HG03378 (cell line): ENCODE data around the gene CDKAL1.
"Not testable (repeated sequence)": the region's sequence is repeated elsewhere in the genome, so short reads cannot be mapped to it uniquely, and the experiment has no call there.

Experiments
- ATAC-seq: cut with Tn5 transposase; IDR thresholded peaks from one replicate; pipeline ENCODE4 v1.9.1; 2021; ENCODE audit warnings: mild to moderate bottlenecking, moderate library complexity; ENCODE audit not compliant: unreplicated experiment

Gene CDKAL1

GRCh38 chr6:20706238-20706938 lies 172.1 kb downstream of the CDKAL1 start:
- ATAC-seq = no peak

DNA sequence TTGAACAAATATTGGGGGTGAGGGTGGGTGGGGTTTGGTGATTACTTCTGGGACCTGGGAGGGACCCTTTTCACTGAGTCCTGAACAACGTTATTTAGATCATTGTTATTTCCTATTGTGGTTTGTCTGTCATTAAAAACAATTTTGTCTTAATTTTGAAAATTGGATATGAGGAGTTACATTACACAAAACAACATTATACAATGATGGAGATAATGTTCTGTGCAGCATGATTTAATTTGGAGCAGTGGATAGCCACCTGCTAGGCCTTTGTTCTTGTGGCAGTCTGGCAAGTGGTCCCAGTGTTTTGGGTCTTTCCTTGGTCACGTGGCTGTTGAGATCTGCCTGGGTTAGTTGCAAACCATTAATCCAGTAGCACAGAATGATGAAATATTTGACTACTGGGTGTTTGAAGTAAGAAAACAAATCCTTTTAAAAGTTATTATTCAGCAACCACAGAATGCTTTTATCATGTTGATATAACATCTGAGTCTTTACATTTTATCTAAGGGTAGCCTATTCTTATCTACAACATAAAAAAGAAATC lies 172.8 kb downstream of the CDKAL1 start:
- no peak for ATAC-seq

DNA sequence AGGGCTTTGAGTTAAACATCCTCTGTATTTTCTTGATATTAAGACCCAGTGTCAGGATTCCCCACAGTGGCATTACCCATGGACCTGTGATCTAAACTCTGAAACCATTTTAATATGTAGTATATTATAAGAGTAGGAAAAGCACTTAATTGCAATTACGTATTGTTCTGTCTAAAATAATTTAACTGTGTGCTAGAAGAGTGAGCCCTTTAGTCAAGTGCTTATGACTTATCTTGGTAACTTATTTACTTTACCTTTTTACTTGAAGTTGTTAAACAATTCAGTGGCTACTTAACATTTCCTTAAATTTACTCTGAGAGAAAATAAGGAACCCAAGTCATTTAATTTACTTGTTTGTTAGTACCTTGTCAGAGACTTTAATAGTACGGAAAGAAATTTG lies 173.6 kb downstream of the CDKAL1 start:
- ATAC-seq = no peak

- peak; percentile 77 for ATAC-seq
Measured at GRCh38 chr6:20708367-20709124, 174.3 kb downstream of the CDKAL1 start.

- ATAC-seq = no peak
Measured at GRCh38 chr6:20709451-20709850, 175.2 kb downstream of the CDKAL1 start.

GRCh38 chr6:20710341-20710740 lies 176.1 kb downstream of the CDKAL1 start:
- no peak for ATAC-seq

- ATAC-seq = no peak
Measured at GRCh38 chr6:20711518-20711917, 177.3 kb downstream of the CDKAL1 start.

GRCh38 chr6:20712011-20712410 lies 177.8 kb downstream of the CDKAL1 start:
- no peak for ATAC-seq

GRCh38 chr6:20715135-20715806 lies 181.0 kb downstream of the CDKAL1 start:
- ATAC-seq = no peak

DNA sequence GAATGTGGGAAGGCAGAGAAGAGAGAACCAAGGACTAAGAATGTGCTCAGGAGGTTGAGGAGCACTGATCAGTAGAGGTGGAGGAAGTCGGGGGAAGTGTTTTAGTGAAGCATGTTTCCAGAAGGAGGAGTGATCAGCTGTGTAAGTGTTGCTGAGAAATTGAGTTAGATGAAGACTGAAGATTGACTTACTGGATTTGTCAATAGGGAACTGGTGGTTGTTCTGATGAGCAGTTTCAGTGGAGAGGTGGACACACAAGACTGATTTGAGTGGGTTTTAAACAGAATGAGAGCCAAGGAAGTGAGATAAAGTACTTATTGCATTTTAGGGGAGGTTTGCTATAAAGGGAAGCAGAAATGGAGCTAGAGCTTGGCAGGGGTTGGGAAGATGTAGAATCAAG lies 182.6 kb downstream of the CDKAL1 start:
- peak; percentile 91 for ATAC-seq

GRCh38 chr6:20717743-20718142 lies 183.5 kb downstream of the CDKAL1 start:
- ATAC-seq = peak; percentile 35

DNA sequence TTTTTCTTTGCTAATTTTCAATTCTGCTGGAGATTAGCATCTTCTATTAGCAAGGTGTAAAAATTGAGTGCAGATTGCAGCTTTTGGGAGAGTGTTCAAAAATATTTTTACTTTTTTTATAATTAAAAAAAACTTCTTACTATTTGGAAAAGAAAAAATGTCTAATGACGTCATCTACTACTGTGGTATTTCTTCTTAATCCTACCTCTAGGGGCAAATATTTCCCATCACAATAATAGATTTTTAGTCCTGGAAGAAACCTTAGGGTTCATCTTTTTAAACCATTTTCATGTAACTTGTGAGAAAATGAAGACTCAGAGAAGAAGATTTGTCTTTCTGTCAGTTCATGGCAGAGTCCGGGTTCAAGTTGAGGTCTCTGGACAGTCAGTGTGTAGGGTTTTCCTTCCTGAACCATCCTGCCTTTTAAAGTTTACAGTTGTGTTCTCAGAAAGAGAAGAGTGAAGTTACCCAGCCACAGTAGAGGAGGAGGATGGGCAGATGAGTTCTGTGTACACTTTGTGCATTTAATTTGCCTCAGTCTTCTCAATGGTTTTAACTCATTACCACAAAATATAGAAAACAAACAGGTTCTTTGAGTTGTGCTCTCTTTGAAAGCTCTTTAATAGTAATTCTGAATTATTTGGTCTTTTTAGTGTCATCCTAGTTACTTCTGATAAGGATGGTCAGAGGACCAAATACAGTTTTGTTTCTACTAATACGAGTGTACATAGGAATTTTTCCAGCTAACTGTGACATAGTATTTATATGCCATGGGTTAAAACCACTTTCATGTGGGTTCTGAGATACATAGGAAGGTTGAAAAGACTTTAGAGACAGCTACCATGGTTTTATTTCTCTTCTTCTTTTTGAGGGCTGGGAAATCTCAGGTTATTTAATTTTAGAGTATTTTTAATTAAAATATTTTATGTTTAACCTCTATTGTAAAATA lies 184.7 kb downstream of the CDKAL1 start:
- no peak for ATAC-seq

- ATAC-seq = no peak
Measured at GRCh38 chr6:20719980-20720379, 185.7 kb downstream of the CDKAL1 start.

- ATAC-seq = not testable (repeated sequence)
Measured at GRCh38 chr6:20721121-20721520, 186.9 kb downstream of the CDKAL1 start.

- no peak for ATAC-seq
Measured at GRCh38 chr6:20722455-20722854, 188.2 kb downstream of the CDKAL1 start.

GRCh38 chr6:20723236-20723635 lies 189.0 kb downstream of the CDKAL1 start:
- no peak for ATAC-seq

DNA sequence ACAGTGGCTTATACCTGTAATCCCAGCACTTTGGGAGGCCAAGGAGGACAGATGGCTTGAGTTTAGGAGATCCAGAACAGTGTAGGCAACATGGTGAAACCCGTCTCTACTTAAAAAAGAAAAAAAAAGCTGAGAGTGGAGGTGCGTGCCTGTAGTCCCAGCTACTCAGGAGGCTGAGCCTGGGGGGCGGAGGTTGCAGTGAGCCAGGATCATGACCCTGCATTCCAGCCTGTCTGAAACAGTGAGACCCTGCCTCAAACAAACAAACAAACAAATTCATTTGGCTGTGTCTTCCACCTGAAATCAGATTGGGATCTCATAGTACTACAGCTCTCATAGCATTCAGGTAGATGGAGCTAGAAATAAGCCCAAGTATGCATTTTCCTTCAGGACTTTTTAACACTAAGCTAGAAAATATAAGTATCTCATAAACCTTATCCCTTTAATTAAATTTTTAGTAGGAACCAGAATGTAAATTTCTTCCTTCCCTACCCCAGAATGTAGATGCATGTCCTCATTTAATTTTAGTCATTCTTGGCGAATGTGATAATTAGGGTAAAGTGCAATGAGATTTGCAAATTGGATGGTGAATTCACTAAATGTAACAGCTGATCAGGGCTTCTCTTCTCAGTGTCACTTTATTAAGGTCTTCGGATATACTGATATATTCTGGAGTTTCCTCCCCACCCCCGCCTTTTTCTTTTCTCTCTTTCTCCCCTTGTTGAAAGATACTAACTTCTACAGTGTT lies 190.4 kb downstream of the CDKAL1 start:
- no peak for ATAC-seq

DNA sequence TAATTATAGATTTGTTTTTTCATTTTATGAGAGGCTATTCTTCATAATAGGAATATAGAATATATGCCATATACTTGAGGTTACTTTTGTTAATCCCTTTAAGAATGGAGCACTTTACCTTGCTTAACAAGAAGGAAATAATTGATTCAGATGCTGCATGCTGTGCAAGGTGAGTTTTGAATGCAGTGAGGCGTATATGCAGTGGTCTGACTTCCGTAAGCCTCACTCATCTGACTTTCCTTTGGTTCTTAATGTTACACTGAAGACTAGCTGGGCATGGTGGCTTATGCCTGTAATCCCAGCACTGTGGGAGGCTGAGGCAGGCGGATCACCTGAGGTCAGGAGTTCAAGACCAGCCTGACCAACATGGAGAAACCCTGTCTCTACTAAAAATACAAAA lies 191.0 kb downstream of the CDKAL1 start:
- ATAC-seq = not testable (repeated sequence)

- no peak for ATAC-seq
Measured at GRCh38 chr6:20729086-20729485, 194.8 kb downstream of the CDKAL1 start.

DNA sequence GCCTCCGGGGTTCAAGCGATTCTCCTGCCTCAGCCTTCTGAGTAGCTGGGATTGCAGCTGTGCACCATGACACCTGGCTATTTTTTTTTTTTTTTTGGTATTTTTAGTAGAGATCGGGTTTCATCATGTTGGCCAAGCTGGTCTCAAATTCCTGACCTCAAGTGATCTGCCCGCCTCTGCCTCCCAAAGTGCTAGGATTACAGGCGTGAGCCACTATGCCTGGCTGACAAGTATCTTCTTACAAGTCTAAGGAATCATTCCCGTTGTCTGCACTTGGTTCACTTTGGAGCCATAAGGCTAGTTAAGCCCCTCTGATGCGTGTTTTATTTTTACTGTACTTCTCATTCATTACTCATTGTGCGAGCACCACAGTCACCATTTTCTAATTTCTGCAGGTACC lies 198.1 kb downstream of the CDKAL1 start:
- not testable (repeated sequence) for ATAC-seq
